HG03060 (cell line): ENCODE data around the gene POLA1.
A peak's percentile ranks its signal among the peaks of the same experiment; 100 is the strongest.

Source experiments
- ATAC-seq: cut with Tn5 transposase; IDR thresholded peaks from one replicate; pipeline ENCODE4 v1.9.1; 2021; ENCODE audit warnings: low read depth, moderate number of reproducible peaks; ENCODE audit not compliant: unreplicated experiment

The POLA1 gene

GRCh38 chrX:24694825-24695224 is 1.1 kb downstream of the POLA1 start:
- ATAC-seq, result no peak

- no peak for ATAC-seq
Observed at GRCh38 chrX:24696294-24696693, 2.6 kb downstream of the POLA1 start.

DNA sequence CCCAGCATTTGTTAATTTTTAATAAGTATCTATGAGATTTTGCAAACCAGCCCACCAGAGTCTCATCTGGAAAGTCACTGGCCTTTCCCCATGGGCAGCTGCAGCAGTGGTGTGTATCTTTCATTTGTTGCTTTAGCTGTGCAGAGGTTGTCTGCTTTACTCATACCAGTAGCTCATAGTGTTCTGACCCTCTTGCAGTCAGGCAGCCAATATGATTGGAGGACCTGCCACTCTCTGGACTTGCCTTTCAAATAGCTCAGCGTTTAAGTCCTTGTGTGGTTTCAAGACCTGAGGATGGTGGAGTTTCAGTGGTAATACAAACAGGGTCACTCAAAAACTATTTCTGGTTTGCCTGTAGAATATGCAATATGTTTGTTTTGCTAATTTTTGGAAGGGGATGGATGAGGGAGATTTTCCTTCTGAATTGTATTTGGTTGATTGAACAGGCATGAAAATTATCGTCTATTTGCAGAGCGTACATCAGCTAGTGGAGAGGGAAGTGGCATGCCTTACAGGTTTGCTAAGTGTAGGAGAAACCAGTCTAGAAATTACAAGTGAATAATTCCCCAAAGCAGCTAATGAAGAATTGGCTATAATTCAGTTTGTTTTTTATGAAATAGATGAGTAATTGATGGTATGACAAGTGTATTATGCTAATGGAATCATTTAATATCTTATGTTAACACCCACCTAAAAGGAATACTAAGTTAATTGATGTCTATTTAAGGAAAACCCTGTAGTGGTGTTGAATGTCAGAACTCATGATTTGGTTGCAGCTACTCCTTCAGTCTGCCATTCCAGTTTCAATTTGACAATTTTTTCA is 8.9 kb downstream of the POLA1 start:
- peak; percentile 95 for ATAC-seq

GRCh38 chrX:24703185-24703494 is 9.4 kb downstream of the POLA1 start:
- no peak for ATAC-seq

- ATAC-seq, result no peak
Observed at GRCh38 chrX:24718771-24719170, 25.1 kb downstream of the POLA1 start.

DNA sequence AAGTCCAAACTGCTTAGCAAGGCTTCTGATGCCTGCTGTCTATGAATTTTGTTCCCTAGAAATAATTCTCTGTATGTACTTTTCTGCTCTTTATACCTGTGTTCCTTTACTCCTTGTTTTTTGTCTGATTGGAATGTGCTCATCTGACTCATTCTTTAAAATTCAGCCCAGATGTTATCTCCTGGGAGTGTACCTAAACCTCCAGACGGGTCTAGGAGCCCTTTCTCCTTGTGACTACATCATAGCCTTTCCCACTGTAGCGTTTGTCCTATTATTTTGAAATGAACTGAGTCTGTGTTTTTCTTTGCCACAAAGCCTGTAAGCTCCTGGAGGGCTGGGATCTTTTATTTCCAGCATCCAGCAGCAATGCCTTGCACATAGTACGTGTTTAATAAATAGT is 26.3 kb downstream of the POLA1 start:
- no peak for ATAC-seq

- ATAC-seq, result no peak
Observed at GRCh38 chrX:24728530-24728929, 34.8 kb downstream of the POLA1 start.

- no peak for ATAC-seq
Observed at GRCh38 chrX:24732766-24733500, 39.2 kb downstream of the POLA1 start.

GRCh38 chrX:24741330-24741729 is 47.6 kb downstream of the POLA1 start:
- ATAC-seq, result no peak

DNA sequence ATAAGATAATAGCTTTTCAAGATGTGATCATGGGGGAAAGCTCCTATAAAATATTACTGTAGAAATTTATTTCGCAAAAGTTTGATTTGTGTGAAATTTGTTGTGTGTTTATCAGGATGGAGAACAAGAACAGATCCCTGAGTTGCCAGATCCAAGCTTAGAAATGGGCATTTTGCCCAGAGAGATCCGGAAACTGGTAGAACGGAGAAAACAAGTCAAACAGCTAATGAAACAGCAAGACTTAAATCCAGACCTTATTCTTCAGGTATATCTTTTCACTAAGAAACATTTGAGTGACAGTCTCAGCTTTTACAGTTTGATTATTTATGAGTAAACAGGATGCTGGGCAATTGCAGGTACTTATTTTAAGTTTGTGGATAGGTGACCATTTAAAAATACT is 54.5 kb downstream of the POLA1 start:
- no peak for ATAC-seq

DNA sequence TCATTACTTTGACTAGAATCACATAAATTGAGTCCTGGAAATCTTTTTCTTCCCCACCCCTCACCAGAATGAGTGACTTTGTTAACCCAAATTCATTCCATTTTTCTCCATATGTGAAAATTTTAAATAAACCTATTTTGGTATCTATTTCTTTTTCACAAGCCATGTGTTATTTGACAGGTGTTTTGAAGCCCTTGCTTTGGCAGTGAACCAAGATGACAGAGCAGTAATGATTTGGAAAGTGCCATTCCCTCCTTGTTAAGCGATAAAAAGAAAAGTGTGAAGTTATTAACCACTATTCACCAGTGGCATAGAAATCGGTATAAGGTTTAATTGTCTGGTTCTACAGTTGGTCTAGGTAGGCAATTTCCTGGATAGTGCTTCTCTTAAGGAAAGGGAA is 66.1 kb downstream of the POLA1 start:
- no peak for ATAC-seq

DNA sequence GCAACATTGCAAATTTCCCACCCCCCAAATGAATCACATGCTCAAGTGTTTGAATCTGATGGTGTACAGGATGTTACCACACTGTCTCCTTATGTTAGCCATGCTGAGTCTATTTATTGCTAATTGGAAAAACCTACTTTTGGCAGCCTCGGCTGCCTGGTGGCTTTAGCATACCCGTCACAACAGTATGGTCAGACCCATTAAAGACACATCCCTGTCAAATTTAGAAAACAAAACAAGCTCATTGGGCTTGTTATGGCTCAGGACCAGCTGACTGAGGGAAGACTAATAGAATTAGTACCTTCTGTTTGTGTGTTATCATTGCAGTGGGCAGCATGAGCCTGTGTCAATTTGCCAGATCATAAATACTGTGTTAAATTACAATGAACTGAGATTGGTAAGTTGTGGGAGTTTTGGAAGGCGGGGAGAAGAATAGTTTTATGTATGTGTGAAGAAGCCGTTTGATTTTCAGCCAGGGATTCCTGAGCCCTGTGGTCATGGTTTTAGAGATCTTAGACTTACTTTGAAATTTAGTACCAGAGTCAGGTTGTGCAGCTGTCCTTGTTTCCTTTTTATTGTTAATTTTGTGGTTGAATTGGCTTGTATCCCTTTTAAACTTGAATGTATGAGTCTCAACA is 66.8 kb downstream of the POLA1 start:
- no peak for ATAC-seq

DNA sequence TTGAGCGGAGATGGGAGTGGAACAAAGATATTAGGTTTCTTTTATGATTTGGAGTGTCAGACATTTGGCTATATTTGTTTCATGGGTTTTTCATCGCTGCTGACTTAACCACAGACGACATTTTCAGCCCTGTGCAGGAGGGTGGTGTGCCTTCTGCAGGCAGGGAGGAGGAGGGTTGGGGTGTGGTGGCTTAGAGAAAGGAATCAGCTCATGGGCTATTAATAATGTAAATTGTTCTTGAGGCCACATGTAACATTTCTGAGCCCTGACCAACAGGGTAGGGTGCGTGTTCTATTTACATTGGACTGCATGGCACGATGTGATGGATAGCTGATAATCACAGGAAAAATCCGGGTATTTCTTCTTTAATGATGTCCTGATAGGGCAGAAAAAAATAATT is 67.6 kb downstream of the POLA1 start:
- no peak for ATAC-seq

- ATAC-seq, result no peak
Observed at GRCh38 chrX:24763989-24764388, 70.3 kb downstream of the POLA1 start.

GRCh38 chrX:24767557-24767956 is 73.8 kb downstream of the POLA1 start:
- no peak for ATAC-seq

DNA sequence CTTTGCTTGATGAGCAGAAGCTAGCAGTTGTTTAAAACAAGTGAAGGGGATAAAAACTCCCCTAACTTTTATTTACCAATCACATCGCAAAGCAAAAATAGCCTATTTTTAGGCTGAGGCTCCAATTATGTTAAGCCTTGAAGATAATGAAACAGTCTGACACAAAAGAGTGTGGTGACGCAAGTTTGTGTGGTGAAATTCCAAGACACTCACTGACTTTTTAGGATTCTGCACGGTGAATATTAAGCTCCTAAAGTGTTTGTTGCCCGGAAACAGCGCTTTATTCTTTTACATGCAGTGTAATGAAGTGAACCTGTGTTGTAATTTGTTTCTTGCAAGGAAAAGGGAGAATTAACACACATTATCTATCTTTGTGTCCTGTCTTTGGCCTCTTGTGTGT is 74.8 kb downstream of the POLA1 start:
- no peak for ATAC-seq

- no peak for ATAC-seq
Observed at GRCh38 chrX:24774650-24775049, 80.9 kb downstream of the POLA1 start.

GRCh38 chrX:24775891-24776290 is 82.2 kb downstream of the POLA1 start:
- no peak for ATAC-seq

DNA sequence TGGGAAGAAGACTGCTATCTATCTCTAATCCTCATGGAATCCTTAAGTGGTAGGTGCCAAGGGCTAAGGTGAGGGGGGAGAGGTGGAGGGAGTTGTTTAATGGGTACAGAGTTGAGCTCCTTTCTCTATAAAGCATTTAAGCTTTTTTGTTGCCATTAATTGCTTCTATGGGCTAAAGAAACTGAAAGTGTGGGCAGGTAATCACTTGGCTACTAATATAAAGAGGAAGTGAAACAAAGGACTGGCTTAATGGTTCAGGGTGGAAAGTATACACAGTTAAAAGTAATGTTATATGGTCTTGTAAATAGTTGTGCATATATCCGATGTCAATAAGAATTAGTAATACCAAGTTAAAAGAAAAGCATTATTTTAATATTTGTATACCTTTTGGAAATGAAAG is 83.9 kb downstream of the POLA1 start:
- peak; percentile 97 for ATAC-seq

- no peak for ATAC-seq
Observed at GRCh38 chrX:24782011-24782410, 88.3 kb downstream of the POLA1 start.

DNA sequence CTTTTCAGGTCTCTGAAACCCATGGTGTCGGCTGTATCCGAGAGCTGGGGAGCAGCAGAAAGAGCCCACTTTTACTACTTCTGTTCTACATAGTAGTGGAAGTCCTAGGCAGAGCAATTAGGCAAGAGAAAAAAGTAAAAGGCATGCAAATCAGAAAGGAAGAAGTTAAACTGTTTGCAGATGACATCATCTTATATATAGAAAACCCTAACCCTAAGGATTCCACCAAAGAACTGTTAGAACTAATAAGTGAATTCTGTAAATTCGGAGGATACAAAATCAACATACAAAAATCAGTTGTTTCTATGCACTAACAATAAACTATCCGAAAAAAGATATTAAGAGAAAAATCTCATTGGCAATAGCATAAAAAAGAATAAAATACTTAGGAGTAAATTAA is 95.3 kb downstream of the POLA1 start:
- no peak for ATAC-seq

GRCh38 chrX:24790166-24790565 is 96.4 kb downstream of the POLA1 start:
- ATAC-seq, result no peak
